ENCODE data around the gene CERS6. TPM values are rescaled to one million over a fixed set of nuclear protein-coding genes. Genes with fewer than 3 reads are reported as not detected.

The CERS6 gene
- total RNA-seq, 1 experiment from 2014 or later: 45.9 TPM

GRCh38 chr2:168462543-168463045 is 6.5 kb downstream of the CERS6 start:
- H3K36me3 Mint-ChIP-seq (ENCODE audit: insufficient read depth, unreplicated experiment): no peaks in the 10 kb centered on the region
- H3K4me1 Mint-ChIP-seq (ENCODE audit: low read depth, unreplicated experiment): peaks cover 46% of the 10 kb centered on the region
- H3K9me3 Mint-ChIP-seq (ENCODE audit: low read depth, unreplicated experiment): no peaks in the 10 kb centered on the region
- no peak overlapping the region for H3K4me3 Mint-ChIP-seq (ENCODE audit: low read depth, unreplicated experiment)
- intact Hi-C loops (cut with micrococcal nuclease; ENCODE audit: unreplicated experiment): loop anchor here (5.0 kb wide), 1 partner anchor 225 kb away; no protein-coding TSS in a partner anchor
- no peaks in the 10 kb centered on the region for H3K27me3 Mint-ChIP-seq (ENCODE audit: unreplicated experiment)
- H3K27ac Mint-ChIP-seq (ENCODE audit: unreplicated experiment): no peak overlapping the region
- no peak for DNase-seq
- no TSS peak for BruUV-seq (replicated peaks)
- no peak for TF ChIP-seq CTCF (IDR thresholded peaks at IDR 0.05; ENCODE audit: unreplicated experiment)
- CTCF ChIA-PET: no interaction called here

GRCh38 chr2:168465594-168465993 is 9.5 kb downstream of the CERS6 start:
- no peak for TF ChIP-seq CTCF (IDR thresholded peaks at IDR 0.05; ENCODE audit: unreplicated experiment)
- H3K9me3 Mint-ChIP-seq (ENCODE audit: low read depth, unreplicated experiment): no peaks in the 10 kb centered on the region
- H3K36me3 Mint-ChIP-seq (ENCODE audit: insufficient read depth, unreplicated experiment): no peaks in the 10 kb centered on the region
- no peak for DNase-seq
- intact Hi-C loops (cut with micrococcal nuclease; ENCODE audit: unreplicated experiment): no loop called here
- no peak overlapping the region for H3K27ac Mint-ChIP-seq (ENCODE audit: unreplicated experiment)
- no peaks in the 10 kb centered on the region for H3K27me3 Mint-ChIP-seq (ENCODE audit: unreplicated experiment)
- H3K4me1 Mint-ChIP-seq (ENCODE audit: low read depth, unreplicated experiment): peaks cover 62% of the 10 kb centered on the region
- CTCF ChIA-PET: interaction anchor here (0.7 to 1.0 kb wide), 2 partner anchors 16 to 1225 kb away, joined by 3 read pairs; no protein-coding TSS in a partner anchor
- BruUV-seq (replicated peaks): no TSS peak
- H3K4me3 Mint-ChIP-seq (ENCODE audit: low read depth, unreplicated experiment): no peak overlapping the region

- Mint-ChIP-seq H3K36me3 (ENCODE audit: insufficient read depth, unreplicated experiment) (no peaks in the 10 kb centered on the region), H3K27ac (ENCODE audit: unreplicated experiment) (peak overlapping the region; percentile 50), H3K4me1 (ENCODE audit: low read depth, unreplicated experiment) (peaks cover 56% of the 10 kb centered on the region), H3K27me3 (ENCODE audit: unreplicated experiment) (no peaks in the 10 kb centered on the region), H3K9me3 (ENCODE audit: low read depth, unreplicated experiment) (no peaks in the 10 kb centered on the region), H3K4me3 (ENCODE audit: low read depth, unreplicated experiment) (peak overlapping the region; percentile 49)
- TF ChIP-seq CTCF (IDR thresholded peaks at IDR 0.05; ENCODE audit: unreplicated experiment): no peak
- CTCF ChIA-PET: interaction anchor here (0.7 to 1.0 kb wide), 2 partner anchors 16 to 1226 kb away, joined by 3 read pairs; no protein-coding TSS in a partner anchor
- DNase-seq: no peak
- BruUV-seq (replicated peaks): no TSS peak
- intact Hi-C loops (cut with micrococcal nuclease; ENCODE audit: unreplicated experiment): no loop called here
Observed at GRCh38 chr2:168466190-168466737, 10.2 kb downstream of the CERS6 start.

GRCh38 chr2:168466834-168467565 is 10.9 kb downstream of the CERS6 start:
- TF ChIP-seq CTCF (IDR thresholded peaks at IDR 0.05; ENCODE audit: unreplicated experiment): no peak
- peak overlapping the region; percentile 49 for H3K4me3 Mint-ChIP-seq (ENCODE audit: low read depth, unreplicated experiment)
- intact Hi-C loops (cut with micrococcal nuclease; ENCODE audit: unreplicated experiment): no loop called here
- peaks cover 48% of the 10 kb centered on the region for H3K4me1 Mint-ChIP-seq (ENCODE audit: low read depth, unreplicated experiment)
- H3K27ac Mint-ChIP-seq (ENCODE audit: unreplicated experiment): peak overlapping the region; percentile 50
- H3K36me3 Mint-ChIP-seq (ENCODE audit: insufficient read depth, unreplicated experiment): no peaks in the 10 kb centered on the region
- no peak for DNase-seq
- CTCF ChIA-PET: no interaction called here
- H3K9me3 Mint-ChIP-seq (ENCODE audit: low read depth, unreplicated experiment): no peaks in the 10 kb centered on the region
- no TSS peak for BruUV-seq (replicated peaks)
- H3K27me3 Mint-ChIP-seq (ENCODE audit: unreplicated experiment): no peaks in the 10 kb centered on the region
